WI38 (cell line): ENCODE results near the gene ETV6.

Experiments used
- H3K4me3 ChIP-seq: 2 replicates; pipeline ENCODE4 v1.5.1; 2011; ENCODE audit warnings: low read depth, mild to moderate bottlenecking, control low read depth, low read length
- TF ChIP-seq, protein P1 (sequence below): IDR thresholded peaks from 2 replicates; pipeline ENCODE4 v1.5.1; 2012; ENCODE audit warnings: low read depth, mild to moderate bottlenecking, control low read depth, low read length

ETV6 gene

DNA sequence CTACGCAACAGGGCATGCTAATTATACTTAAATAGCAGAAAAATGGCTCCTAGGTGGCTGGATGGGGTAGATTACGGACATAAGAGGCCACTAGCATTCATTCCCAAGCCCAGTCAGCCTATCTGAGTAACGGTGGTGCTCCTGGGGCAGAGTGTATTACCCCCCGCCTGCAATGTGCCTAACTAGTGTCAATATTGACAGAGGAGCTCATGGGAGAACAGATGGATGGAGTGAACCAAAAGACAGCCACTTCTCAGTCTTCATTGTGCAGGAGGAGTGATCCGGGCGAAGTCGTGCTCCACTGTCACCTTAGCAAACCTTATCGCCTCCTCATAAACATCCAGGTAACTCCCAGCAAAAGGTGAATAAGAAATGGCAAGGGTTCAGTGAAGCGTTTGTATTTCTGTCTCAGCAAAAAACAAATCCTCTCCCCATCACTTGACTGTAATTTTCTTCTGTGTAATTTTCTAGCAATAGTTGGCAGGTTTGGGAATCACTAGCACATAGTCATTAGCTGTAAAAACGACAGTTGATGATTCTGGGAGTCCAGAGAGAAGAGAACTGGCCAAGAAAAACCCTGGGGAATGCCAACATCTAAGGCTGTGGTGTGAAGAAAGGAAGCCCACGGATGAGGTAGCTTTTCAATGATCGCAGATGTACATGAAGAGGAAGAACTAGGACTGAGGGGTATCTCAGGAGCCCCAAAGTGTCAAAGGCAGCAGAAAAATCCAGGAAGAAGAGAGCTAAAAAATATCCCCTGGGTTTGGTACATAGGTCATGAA, 294.6 kb downstream of the ETV6 start:
- TF ChIP-seq, protein P1, sequence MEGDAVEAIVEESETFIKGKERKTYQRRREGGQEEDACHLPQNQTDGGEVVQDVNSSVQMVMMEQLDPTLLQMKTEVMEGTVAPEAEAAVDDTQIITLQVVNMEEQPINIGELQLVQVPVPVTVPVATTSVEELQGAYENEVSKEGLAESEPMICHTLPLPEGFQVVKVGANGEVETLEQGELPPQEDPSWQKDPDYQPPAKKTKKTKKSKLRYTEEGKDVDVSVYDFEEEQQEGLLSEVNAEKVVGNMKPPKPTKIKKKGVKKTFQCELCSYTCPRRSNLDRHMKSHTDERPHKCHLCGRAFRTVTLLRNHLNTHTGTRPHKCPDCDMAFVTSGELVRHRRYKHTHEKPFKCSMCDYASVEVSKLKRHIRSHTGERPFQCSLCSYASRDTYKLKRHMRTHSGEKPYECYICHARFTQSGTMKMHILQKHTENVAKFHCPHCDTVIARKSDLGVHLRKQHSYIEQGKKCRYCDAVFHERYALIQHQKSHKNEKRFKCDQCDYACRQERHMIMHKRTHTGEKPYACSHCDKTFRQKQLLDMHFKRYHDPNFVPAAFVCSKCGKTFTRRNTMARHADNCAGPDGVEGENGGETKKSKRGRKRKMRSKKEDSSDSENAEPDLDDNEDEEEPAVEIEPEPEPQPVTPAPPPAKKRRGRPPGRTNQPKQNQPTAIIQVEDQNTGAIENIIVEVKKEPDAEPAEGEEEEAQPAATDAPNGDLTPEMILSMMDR = no peak
- no peak overlapping the region for H3K4me3 ChIP-seq
